SW480 (cell line): ENCODE data around the gene RBP2.
"Not testable (repeated sequence)": the region's sequence is repeated elsewhere in the genome, so short reads cannot be mapped to it uniquely, and the experiment has no call there.

Experiments used
- DNase-seq: peaks from one replicate; pipeline ENCODE4 v3.0.0-alpha.2; 2016; ENCODE audit warnings: low spot score

Gene RBP2

GRCh38 chr3:139443186-139443585 is 33.1 kb downstream of the RBP2 start:
- DNase-seq: no peak

GRCh38 chr3:139441656-139442055 is 34.7 kb downstream of the RBP2 start:
- DNase-seq: no peak

DNA sequence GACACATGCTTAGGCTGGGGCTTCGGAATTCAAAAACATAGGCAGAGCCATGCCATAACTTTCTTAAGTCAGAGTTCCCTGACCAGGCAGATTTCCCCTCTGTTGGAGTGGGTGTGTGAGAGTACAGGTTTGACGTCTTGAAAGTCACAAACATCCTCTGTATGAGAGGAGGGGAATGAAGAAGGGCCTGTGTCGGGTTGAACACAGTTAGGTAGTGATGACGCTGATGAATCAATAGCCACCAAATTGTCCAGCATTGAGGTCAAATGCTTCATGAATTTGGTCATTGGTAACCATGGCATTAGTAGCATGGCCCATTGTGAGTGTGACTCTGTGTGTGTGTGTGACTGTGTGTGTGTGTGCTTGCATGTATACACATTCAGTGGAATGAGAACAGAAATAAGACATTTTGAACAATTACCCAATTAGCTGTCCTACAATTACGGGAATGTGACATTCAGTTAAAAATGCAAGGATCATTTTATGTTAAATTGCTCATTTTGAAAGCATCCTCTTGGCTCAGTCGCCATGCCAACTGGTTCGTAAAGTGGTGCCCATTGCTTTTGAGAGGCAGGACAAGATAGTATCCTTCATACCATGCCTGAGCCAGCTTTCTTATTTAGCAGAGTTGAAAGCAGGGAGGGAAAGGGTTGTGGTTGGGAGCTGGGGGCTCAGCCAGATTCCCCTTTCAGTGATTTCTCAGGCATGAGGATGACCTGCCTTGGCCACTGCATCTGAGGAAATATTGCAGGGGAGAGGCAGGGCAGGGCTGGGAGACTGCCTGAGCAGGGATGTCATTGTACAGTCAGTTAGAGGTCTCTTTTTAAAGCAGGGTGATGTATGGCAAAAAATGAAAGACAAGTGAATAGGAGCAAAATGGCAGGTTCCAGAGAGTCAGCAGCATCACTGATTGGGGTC is 35.4 kb downstream of the RBP2 start:
- no peak for DNase-seq

- no peak for DNase-seq
These were observed 37.0 kb downstream of the RBP2 start for GRCh38 chr3:139439278-139439677.

- DNase-seq: no peak
These were observed 41.5 kb downstream of the RBP2 start for GRCh38 chr3:139434764-139435307.

GRCh38 chr3:139434228-139434627 is 42.1 kb downstream of the RBP2 start:
- DNase-seq: no peak

DNA sequence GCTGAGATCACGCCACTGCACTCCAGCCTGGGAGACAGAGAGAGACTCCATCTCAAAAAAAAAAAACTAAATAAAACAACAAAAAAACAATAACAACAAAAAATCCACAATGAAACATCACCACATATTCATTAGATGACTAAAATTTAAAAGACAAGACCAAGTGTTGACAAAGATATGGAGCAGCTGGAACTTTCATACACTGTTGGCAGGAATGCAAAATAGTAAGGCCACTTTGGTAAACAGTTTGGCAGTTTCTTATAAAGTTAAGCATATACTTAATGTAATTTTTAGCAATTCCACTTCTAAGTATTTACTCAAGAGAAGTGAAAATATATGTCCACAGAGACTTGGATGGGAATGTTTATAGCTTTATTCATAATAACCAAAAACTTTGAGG is 43.2 kb downstream of the RBP2 start:
- DNase-seq: no peak

- DNase-seq: no peak
These were observed 45.8 kb downstream of the RBP2 start for GRCh38 chr3:139430493-139430892.

DNA sequence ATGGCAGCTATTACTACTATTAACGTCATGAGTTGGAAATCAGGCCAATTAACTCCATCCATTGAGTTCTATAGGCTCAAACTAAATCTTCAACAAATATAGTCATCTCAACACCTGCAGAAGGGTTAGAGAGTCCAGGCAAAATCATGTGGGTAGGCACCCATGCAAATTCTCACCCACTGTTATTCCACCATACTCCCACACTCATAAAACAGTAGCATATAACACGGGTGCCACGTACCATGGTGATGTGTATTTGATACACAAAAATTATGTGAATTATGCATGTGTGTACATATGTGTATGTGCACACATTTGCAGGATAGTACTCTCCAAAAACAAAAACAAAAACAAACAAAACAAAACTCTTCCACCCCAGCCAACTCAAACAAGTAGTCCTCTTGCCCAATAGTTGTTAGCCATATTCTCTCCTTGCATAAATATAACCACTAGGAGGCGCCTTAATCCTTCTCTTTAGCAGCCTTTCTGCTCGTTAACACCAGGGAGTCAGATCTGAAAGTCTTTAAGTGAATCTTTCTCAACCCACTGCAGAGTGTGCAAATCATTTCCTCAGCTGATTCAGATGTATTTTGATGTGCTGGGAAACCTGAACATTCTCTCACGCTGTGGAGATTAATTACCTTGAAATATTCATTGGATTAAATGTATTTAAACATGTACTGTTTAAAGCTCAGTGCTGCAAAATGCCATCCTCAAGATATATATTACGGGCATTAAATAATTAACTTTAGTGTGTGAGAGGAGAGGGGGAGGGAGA is 48.8 kb downstream of the RBP2 start:
- peak; percentile 82 for DNase-seq

DNA sequence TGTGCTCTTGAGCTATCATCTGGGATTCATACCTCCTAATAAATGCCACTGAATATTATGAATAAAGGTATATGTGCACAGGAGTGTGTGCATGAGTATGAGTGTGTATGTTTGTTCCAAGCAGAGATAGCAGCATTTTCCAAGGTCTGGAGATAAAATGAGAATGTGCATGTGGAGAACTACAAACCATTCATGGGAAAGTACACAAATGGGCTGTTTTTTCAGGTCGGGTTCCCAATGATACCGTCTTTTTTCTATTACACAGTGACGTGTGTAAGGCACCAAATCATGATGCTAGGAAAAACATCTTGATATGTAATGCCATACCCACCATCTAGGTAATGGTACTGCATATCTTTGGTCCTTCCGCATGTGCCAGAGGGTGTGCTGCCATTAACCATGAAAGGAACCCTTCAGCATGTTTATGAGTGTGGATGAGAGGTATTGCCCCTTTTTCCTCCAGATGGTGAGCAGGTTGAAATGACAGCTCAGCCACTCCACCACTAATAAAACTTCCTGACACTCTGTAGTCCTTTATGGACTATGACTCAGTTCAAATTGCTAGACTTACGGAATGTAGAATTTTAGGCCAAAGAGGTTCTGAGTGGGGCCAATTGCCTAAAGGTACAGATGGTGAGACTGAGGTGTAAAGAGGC is 50.4 kb downstream of the RBP2 start:
- DNase-seq: no peak

DNA sequence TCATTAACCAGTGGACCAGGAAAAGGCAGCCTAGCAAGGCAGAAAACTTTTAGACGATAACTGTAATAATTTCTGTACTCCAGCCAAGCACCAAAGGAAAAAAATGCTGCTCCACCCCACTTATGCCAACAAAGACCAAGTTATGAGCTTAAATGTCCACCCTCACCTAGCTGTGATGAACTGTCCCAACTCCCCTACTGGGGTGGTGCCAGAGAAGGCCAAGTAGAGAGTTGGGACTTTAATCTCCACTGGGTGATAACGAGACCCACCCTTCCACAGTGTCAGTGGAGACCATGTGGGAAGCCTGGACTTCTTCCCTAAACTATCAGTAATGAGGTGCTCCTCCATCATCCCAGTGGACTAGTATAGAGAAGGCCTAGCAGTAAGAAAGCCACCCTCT is 53.1 kb downstream of the RBP2 start:
- no peak for DNase-seq

DNA sequence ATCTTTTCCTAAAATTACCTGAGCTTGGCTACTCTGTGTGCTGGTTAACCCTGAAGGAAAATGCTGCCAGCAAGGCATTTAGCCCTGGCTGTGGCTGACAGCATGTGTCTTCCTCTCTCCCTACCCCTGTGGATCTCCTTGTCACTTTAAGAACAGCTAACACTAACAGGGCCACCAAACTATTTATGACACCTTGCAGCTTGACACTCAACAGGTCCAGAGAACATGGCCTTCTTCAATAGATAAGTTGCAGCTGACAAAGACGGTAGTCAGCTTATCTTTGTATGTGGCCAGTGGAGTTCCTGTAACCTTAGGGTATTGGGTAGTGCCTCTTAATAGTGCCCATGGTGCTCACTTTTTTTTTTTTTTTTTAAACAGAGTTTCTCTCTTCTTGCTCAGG is 54.9 kb downstream of the RBP2 start:
- no peak for DNase-seq

GRCh38 chr3:139421040-139421439 is 55.3 kb downstream of the RBP2 start:
- no peak for DNase-seq

- DNase-seq: no peak
These were observed 58.2 kb downstream of the RBP2 start for GRCh38 chr3:139418144-139418543.

- DNase-seq: no peak
These were observed 60.0 kb downstream of the RBP2 start for GRCh38 chr3:139416275-139416674.

DNA sequence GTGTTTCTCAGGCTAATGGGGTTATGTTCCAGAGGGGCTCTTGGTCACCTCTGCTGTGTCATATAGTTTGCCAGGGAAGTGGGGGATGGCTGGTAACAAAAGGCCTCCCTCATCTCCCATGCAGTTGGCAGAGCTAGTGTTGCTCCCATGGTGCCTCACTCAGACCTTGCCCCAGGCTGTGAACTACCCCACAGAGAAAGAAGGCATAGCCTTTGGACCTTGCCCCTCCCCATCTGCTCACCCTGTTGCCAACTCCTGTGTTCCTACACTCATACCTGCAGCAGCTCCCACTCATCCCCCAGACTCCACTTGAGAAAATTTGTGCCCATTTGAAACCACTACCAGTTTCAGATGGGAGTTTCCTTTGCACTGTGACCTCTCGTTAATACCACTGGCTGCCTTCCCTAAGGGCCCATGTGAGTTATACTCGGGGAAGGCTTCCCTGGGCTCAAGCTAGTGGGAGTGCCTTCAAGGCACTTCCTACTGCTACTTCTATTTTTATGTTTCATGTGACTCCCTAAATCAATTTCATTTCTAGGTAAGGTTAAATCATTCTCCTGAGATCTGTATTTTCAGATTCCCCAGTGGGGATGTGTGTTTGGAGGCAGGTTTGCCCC is 61.6 kb downstream of the RBP2 start:
- no peak for DNase-seq

GRCh38 chr3:139412891-139413290 is 63.4 kb downstream of the RBP2 start:
- DNase-seq: not testable (repeated sequence)
